Ishikawa (cell line): ENCODE data around the gene FCHO1.

Experiments used
- CEBPB ChIP-seq: IDR thresholded peaks from 2 replicates; pipeline ENCODE4 v1.6.1; 2012
- CREB1 ChIP-seq: IDR thresholded peaks from 2 replicates; pipeline ENCODE4 v1.6.1; 2012; ENCODE audit warnings: low read depth
- EGR1 ChIP-seq: IDR thresholded peaks from 2 replicates; pipeline ENCODE4 v1.6.1; 2012
- EP300 ChIP-seq: IDR thresholded peaks from 2 replicates; pipeline ENCODE4 v1.6.1; 2012; ENCODE audit warnings: borderline replicate concordance
- FOXM1 ChIP-seq: IDR thresholded peaks from 2 replicates; pipeline ENCODE4 v1.6.1; 2012; ENCODE audit warnings: low read depth, borderline replicate concordance
- NFIC ChIP-seq: IDR thresholded peaks from 2 replicates; pipeline ENCODE4 v1.6.1; 2012
- RAD21 ChIP-seq: IDR thresholded peaks from 2 replicates; pipeline ENCODE4 v1.6.1; 2012; ENCODE audit warnings: low read depth
- TAF1 ChIP-seq: IDR thresholded peaks from 2 replicates; pipeline ENCODE4 v1.6.1; 2012; ENCODE audit warnings: low read depth, mild to moderate bottlenecking
- TCF12 ChIP-seq: IDR thresholded peaks from 2 replicates; pipeline ENCODE4 v1.6.1; 2012; ENCODE audit warnings: low read depth
- TEAD4 ChIP-seq: IDR thresholded peaks from 2 replicates; pipeline ENCODE4 v1.6.1; 2012
- YY1 ChIP-seq: IDR thresholded peaks from 2 replicates; pipeline ENCODE4 v1.6.1; 2012; ENCODE audit warnings: low read depth
- TF ChIP-seq, protein P1 (sequence below): IDR thresholded peaks from 2 replicates; pipeline ENCODE4 v1.6.1; 2012
- TF ChIP-seq, protein P2 (sequence below): IDR thresholded peaks from 2 replicates; pipeline ENCODE4 v1.6.1; 2012; ENCODE audit warnings: low read depth, mild to moderate bottlenecking
- TF ChIP-seq, protein P3 (sequence below): IDR thresholded peaks from 2 replicates; pipeline ENCODE4 v1.6.1; 2012

FCHO1 gene, protein sequence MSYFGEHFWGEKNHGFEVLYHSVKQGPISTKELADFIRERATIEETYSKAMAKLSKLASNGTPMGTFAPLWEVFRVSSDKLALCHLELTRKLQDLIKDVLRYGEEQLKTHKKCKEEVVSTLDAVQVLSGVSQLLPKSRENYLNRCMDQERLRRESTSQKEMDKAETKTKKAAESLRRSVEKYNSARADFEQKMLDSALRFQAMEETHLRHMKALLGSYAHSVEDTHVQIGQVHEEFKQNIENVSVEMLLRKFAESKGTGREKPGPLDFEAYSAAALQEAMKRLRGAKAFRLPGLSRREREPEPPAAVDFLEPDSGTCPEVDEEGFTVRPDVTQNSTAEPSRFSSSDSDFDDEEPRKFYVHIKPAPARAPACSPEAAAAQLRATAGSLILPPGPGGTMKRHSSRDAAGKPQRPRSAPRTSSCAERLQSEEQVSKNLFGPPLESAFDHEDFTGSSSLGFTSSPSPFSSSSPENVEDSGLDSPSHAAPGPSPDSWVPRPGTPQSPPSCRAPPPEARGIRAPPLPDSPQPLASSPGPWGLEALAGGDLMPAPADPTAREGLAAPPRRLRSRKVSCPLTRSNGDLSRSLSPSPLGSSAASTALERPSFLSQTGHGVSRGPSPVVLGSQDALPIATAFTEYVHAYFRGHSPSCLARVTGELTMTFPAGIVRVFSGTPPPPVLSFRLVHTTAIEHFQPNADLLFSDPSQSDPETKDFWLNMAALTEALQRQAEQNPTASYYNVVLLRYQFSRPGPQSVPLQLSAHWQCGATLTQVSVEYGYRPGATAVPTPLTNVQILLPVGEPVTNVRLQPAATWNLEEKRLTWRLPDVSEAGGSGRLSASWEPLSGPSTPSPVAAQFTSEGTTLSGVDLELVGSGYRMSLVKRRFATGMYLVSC

DNA sequence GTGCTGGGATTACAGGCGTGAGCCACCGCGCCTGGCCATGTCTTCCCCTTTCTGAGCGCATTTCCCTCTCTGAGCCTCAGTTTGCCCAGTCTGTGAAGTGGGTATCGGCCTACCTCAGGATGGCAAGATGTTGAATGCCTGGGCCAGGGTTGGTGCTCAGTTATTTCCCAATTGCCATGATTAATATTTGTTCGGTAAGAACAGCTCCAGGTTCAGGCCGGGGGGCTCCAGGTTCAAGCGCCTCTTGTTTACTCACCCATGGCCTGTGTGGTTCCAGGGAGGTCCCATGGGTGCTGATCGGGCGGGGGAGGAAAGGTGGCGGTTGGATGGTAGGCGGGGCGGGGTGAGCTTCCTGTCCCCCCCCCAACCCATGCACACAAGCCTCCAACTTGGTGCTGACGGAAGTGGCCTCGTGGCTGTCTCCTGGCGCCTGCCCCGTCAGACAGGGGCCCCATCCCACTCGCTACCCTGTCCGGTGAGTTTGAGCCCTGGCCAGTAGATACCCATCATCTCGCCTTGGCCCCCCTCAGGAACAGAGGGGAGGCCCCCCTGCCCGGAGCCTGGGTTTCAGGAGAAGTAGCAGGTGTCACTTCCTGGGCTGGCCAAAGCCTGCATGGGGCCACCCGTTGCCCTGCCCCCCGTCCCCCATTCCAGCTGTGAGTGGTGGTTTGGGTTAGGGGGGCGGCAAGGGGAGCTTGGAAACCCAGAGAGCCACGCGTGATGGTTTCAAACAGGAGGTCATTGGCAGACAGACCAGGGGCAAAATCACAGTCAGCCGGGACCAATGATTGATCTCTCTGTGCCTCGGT, at the start of gene FCHO1:
Gene FCHO1 (plus strand): TSS at position 375 of the 809 bp plus-strand sequence. CDS start 3,688 bp downstream, outside the sequence.
- TF ChIP-seq, protein P1, sequence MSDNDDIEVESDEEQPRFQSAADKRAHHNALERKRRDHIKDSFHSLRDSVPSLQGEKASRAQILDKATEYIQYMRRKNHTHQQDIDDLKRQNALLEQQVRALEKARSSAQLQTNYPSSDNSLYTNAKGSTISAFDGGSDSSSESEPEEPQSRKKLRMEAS = no peak
- no peak for TF ChIP-seq TCF12
- TF ChIP-seq, protein P2, sequence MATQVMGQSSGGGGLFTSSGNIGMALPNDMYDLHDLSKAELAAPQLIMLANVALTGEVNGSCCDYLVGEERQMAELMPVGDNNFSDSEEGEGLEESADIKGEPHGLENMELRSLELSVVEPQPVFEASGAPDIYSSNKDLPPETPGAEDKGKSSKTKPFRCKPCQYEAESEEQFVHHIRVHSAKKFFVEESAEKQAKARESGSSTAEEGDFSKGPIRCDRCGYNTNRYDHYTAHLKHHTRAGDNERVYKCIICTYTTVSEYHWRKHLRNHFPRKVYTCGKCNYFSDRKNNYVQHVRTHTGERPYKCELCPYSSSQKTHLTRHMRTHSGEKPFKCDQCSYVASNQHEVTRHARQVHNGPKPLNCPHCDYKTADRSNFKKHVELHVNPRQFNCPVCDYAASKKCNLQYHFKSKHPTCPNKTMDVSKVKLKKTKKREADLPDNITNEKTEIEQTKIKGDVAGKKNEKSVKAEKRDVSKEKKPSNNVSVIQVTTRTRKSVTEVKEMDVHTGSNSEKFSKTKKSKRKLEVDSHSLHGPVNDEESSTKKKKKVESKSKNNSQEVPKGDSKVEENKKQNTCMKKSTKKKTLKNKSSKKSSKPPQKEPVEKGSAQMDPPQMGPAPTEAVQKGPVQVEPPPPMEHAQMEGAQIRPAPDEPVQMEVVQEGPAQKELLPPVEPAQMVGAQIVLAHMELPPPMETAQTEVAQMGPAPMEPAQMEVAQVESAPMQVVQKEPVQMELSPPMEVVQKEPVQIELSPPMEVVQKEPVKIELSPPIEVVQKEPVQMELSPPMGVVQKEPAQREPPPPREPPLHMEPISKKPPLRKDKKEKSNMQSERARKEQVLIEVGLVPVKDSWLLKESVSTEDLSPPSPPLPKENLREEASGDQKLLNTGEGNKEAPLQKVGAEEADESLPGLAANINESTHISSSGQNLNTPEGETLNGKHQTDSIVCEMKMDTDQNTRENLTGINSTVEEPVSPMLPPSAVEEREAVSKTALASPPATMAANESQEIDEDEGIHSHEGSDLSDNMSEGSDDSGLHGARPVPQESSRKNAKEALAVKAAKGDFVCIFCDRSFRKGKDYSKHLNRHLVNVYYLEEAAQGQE = no peak
- no peak for TF ChIP-seq YY1
- TF ChIP-seq TAF1 = no peak
- no peak for TF ChIP-seq CEBPB
- no peak for TF ChIP-seq NFIC
- no peak for TF ChIP-seq TEAD4
- TF ChIP-seq, protein P3, sequence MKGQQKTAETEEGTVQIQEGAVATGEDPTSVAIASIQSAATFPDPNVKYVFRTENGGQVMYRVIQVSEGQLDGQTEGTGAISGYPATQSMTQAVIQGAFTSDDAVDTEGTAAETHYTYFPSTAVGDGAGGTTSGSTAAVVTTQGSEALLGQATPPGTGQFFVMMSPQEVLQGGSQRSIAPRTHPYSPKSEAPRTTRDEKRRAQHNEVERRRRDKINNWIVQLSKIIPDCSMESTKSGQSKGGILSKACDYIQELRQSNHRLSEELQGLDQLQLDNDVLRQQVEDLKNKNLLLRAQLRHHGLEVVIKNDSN = no peak
- no peak for TF ChIP-seq CREB1
- TF ChIP-seq RAD21 = no peak
- TF ChIP-seq EGR1 = no peak

DNA sequence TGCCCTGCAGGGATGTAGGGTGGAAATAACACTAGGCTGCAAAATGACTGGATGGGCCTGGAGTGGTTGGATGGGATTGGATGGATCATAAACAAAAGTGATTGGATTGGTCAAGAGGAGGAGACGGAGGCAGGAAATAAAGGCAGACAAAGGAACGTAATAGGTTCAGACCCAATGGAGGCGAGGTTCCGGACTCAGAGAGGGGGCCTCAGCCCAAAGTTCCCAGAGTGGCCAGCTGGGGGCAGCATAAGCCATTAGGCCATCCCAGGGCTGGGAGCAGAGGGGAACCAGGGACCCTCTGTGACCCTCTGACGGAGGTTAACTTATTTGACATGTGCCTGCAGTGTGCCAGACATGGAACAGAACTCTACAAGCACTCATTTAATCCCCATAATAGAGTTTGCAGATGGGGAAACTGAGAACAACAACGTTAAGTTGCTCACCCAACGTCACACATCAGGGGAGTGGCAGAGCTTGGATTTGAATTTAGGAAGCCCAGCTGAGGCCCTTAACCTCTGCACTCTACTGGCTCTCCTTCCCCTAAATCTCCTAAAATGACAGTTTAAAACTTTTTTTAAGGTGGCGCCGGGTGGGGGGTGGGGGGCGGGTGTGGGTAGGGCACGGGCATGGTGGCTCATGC, 47.3 kb upstream of the FCHO1 start:
- TF ChIP-seq, protein P2 = no peak
- TF ChIP-seq CREB1 (no peak), RAD21 (peak; percentile 70)

DNA sequence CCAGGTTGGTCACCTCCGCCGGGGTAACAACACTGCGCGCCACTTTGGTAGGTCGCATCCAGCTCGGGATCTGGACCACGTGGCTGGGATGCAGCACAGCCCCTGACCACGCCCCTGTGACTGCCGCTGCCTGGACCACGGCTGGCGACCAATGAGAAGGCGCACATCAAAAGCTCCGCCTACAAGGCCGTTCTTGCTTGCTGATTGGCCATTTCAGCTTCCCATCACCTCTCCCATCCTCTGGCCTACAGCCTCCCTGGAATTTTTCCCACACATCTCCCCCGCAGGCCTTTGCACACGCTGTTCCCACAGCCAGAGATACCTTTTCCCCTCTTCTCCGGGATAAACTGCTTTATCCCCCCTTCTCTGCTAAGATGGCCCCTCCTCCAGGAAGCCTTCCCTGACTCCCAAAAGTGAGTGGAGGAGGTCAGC, 44.5 kb upstream of the FCHO1 start:
- no peak; the same call in 1 of the 2 replicates for TF ChIP-seq TEAD4
- TF ChIP-seq, protein P3 = peak; percentile 84
- TF ChIP-seq, protein P1 = peak; percentile 79; the same call in 1 of the 2 replicates

DNA sequence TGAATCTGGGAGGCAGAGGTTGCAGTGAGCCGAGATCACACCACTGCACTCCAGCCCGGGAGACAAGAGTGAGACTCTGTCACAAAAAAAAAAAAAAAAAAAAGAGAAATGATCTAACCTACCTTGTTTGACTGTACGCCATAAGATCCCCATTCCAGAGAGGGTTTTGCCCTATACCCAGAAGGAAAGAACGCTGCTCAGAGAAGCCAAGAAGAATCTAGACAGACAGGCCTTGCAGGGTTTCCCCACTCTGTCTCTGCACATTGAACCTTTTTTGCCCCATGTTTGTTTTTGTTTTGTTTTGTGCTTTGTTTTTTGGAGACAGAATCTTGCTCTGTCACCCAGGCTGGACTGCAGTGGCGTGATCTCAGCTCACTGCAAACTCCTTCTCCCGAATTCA, 39.4 kb upstream of the FCHO1 start:
- no peak for TF ChIP-seq EGR1
- TF ChIP-seq, protein P1 = no peak
- no peak for TF ChIP-seq TEAD4
- TF ChIP-seq EP300 = no peak
- TF ChIP-seq YY1 = no peak
- no peak for TF ChIP-seq TAF1
- TF ChIP-seq RAD21 = no peak
- TF ChIP-seq CREB1 = no peak
- no peak for TF ChIP-seq CEBPB
- TF ChIP-seq NFIC = no peak
- TF ChIP-seq FOXM1 = no peak
- no peak for TF ChIP-seq TCF12

DNA sequence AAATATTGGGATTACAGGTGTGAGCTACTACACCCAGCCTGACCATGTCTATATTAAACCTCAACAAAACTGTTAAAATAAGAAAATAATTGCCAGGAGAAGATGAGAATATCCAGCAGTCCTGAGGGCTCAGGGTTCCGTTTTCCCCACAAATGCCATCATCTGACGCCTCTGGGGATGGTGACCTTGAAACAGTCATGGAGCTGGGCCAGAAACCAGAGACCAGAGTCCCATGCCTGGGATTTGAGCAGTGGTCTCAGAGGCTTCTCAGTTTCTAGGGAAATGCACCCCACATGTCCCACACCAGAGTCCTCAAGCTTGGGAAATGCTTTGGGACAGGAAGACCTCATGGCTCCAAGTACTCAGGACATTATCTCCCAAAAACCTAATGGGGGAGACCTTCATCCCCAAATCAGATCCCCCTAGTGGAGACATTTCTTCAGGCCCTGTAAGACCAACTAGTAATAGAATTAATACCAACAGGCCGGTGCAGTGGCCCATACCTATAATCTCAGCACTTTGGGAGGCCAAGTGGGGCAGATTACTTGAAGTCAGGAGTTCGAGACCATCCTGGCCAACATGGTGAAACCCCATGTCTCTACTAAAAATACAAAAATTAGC, 34.9 kb upstream of the FCHO1 start:
- TF ChIP-seq TCF12 (no peak), RAD21 (no peak), TAF1 (no peak), EGR1 (no peak), CEBPB (no peak), TEAD4 (no peak), EP300 (no peak), CREB1 (no peak), NFIC (no peak), FOXM1 (no peak)
- TF ChIP-seq, protein P2 = no peak
